HepG2 (cell line): ENCODE measurements around the gene PYCR2. TPM values are rescaled to one million over a fixed set of nuclear protein-coding genes. Genes with fewer than 3 reads are reported as not detected.

Experiments used
- ATAC-seq: fragments of 200-7000 bp; cut with Tn5 transposase; 3 replicates; pipeline ENCODE4 v1.9.1; 2020; ENCODE audit warnings: mild to moderate bottlenecking, moderate library complexity
- BruUV-seq: library from RNA; stranded (reverse); fragments of 400-500 nt; replicated peaks from 2 replicates; lab custom pipeline; 2021; lab: Mats Ljungman, UMichigan
- CTCF ChIA-PET: fragments of 300-600 bp; formaldehyde crosslinking; extraction: SDS; loops from one replicate; lab custom pipeline; 2021; ENCODE audit warnings: low total read pairs, inconsistent platforms, low intra/inter-chr PET ratio; lab: Yijun Ruan, JAX
- POLR2A ChIA-PET: fragments of 350-600 bp; sonication (Branson Sonifier 250); formaldehyde crosslinking; loops from one replicate; lab custom pipeline; 2020; ENCODE audit warnings: antibody characterized with exemption, inconsistent platforms; lab: Yijun Ruan, JAX
- DNase-seq: peaks from one replicate; pipeline ENCODE4 v3.0.0-alpha.2; 2015; ENCODE audit warnings: low spot score
- FAIRE-seq: peaks from 3 replicates; lab custom pipeline; 2011; peaks lifted over from hg19 to GRCh38; lab: Jason Lieb, UNC
- H2AFZ ChIP-seq: one replicate; pipeline ENCODE4 v1.6.1; 2011; ENCODE audit warnings: low read length, inconsistent platforms
- H3K27ac ChIP-seq: fragments of 300-600 bp; 3 replicates; pipeline ENCODE4 v1.8.0; 2011; ENCODE audit warnings: mixed run types, mild to moderate bottlenecking, mixed read lengths, low read length, inconsistent platforms; ENCODE audit not compliant: insufficient read depth; ENCODE audit errors: extremely low read length
- H3K27me3 ChIP-seq, 2 experiments: fragments of 200-600 bp in 1 of 2; 2 replicates in 1 of 2; 3 replicates in 1 of 2; pipeline versions ENCODE4 v1.6.0 to v1.8.0; 2011; ENCODE audit warnings: low read length in 2 of 2, mild to moderate bottlenecking in 2 of 2, moderate library complexity in 2 of 2, inconsistent platforms in 1 of 2; ENCODE audit not compliant: insufficient read depth in 2 of 2, control insufficient read depth in 1 of 2
- H3K36me3 ChIP-seq, 2 experiments: fragments of 200-600 bp in 1 of 2; replicated peaks in 1 of 2; 2 replicates in 1 of 2; 3 replicates in 1 of 2; pipeline versions ENCODE4 v1.5.1 to v1.8.0; 2011; ENCODE audit warnings: low read length in 2 of 2, inconsistent platforms in 1 of 2; ENCODE audit not compliant: insufficient read depth in 2 of 2, control insufficient read depth in 1 of 2
- H3K4me1 ChIP-seq: 2 replicates; pipeline ENCODE4 v1.5.1; 2012; ENCODE audit warnings: low read length, inconsistent platforms; ENCODE audit not compliant: insufficient read depth
- H3K4me2 ChIP-seq: 2 replicates; pipeline ENCODE4 v1.6.0; 2011; ENCODE audit warnings: low read depth, low read length, inconsistent platforms
- H3K4me3 ChIP-seq, 3 experiments: fragments of 200-600 bp in 1 of 3; sonication (generic), shearing (Covaris generic) in 1 of 3; replicated peaks in 1 of 3; 2 replicates each; pipeline ENCODE4 v1.5.1; 2011 to 2016; ENCODE audit warnings: low read length in 3 of 3, inconsistent platforms in 2 of 3, low read depth in 2 of 3, mild to moderate bottlenecking in 2 of 3, control low read depth in 1 of 3, mixed read lengths in 1 of 3; ENCODE audit not compliant: insufficient read depth in 1 of 3
- H3K79me2 ChIP-seq: one replicate; pipeline ENCODE4 v1.6.1; 2011; ENCODE audit warnings: low read length, inconsistent platforms; ENCODE audit not compliant: insufficient read depth
- H3K9ac ChIP-seq: 2 replicates; pipeline ENCODE4 v1.6.0; 2011; ENCODE audit warnings: mild to moderate bottlenecking, low read depth, low read length, inconsistent platforms; ENCODE audit not compliant: insufficient read depth
- H3K9me3 ChIP-seq: 2 replicates; pipeline ENCODE4 v1.5.1; 2012; ENCODE audit warnings: mild to moderate bottlenecking, low read length
- H4K20me1 ChIP-seq: 2 replicates; pipeline ENCODE4 v1.6.0; 2011; ENCODE audit warnings: inconsistent platforms, mild to moderate bottlenecking, low read length, moderate library complexity; ENCODE audit not compliant: insufficient read depth
- AGO2 ChIP-seq: fragments of 200-400 bp; formaldehyde crosslinking; optimal IDR thresholded peaks from 2 replicates; pipeline ENCODE3; 2017; ENCODE audit warnings: mild to moderate bottlenecking, low read depth, low read length, moderate library complexity
- GABPB1 ChIP-seq: IDR thresholded peaks from 2 replicates; pipeline ENCODE4 v1.6.1; 2016; ENCODE audit warnings: mild to moderate bottlenecking, missing genetic modification reagents, moderate library complexity, missing compliant biosample characterization
- KDM3A ChIP-seq: IDR thresholded peaks from 2 replicates; pipeline ENCODE4 v1.6.1; 2018; ENCODE audit warnings: low read depth, missing compliant biosample characterization
- NFE2L2 ChIP-seq: fragments of 150-350 bp; IDR thresholded peaks from 2 replicates; pipeline ENCODE4 v1.6.1; 2014; ENCODE audit warnings: low read length
- RBFOX2 ChIP-seq: fragments of 200-400 bp; formaldehyde crosslinking; IDR thresholded peaks from 2 replicates; pipeline ENCODE4 v1.6.1; 2017; ENCODE audit warnings: low read depth, mild to moderate bottlenecking, low read length
- ZC3H13 ChIP-seq: sonication (generic); formaldehyde crosslinking; IDR thresholded peaks from 2 replicates; pipeline ENCODE4 v1.8.1; 2023; ENCODE audit warnings: mild to moderate bottlenecking, missing genetic modification reagents, moderate library complexity
- ZC3H4 ChIP-seq: sonication (generic); formaldehyde crosslinking; IDR thresholded peaks from 2 replicates; pipeline ENCODE4 v1.4.0; 2020; ENCODE audit warnings: missing genetic modification reagents, borderline replicate concordance
- ZNF83 ChIP-seq: sonication (generic); formaldehyde crosslinking; IDR thresholded peaks from 2 replicates; pipeline ENCODE4 v1.4.0; 2020; ENCODE audit warnings: missing genetic modification reagents, mild to moderate bottlenecking, borderline replicate concordance
- WGBS: methylation state at CpG from one replicate; pipeline ENCODE4 v1.1.6; 2017; ENCODE audit warnings: low lambda C conversion rate; 5-methylcytosine and 5-hydroxymethylcytosine counted together
- in situ Hi-C: cut with HindIII; loops from 2 replicates; pipeline ENCODE4 v1.10.0; 2017; ENCODE audit warnings: low pct_unique_long_range_greater_than_20kb; ENCODE audit not compliant: extremely low pct_ligation_motif_present
- intact Hi-C: fragments of 100-400 bp; cut with micrococcal nuclease; formaldehyde crosslinking; loops from one replicate; pipeline ENCODE4 v1.10.0; 2022; ENCODE audit not compliant: unreplicated experiment
- polyA plus RNA-seq, 8 experiments: library from polyadenylated mRNA; depleted of rRNA in 3 of 8; stranded (reverse) in 7 of 8; unstranded in 1 of 8; fragments of >200 nt; fragmentation: Illumina TruSeq in 4 of 8; extraction: Trizol in 4 of 8; gene quantifications; 2 replicates each; pipeline versions ENCODE4 v1.2.1 to v1.2.3, GENCODE V29; 2011 to 2016; ENCODE audit warnings: low read depth in 4 of 8, missing spikeins in 1 of 8, mixed read lengths in 1 of 8; ENCODE audit not compliant: insufficient read depth in 1 of 8
- total RNA-seq, 5 experiments: library from RNA; depleted of rRNA; stranded (reverse); fragments of >200 nt; fragmentation: Illumina TruSeq; extraction: Trizol; gene quantifications; 2 replicates each; pipeline ENCODE4 v1.2.3, GENCODE V29; 2016; ENCODE audit warnings: low read depth in 1 of 5
- TF ChIP-seq, protein P1 (sequence below): sonication (generic); formaldehyde crosslinking; IDR thresholded peaks from 2 replicates; pipeline ENCODE4 v1.4.0; 2020; ENCODE audit warnings: missing genetic modification reagents, borderline replicate concordance
- TF ChIP-seq, protein P2 (sequence below): sonication (generic); formaldehyde crosslinking; IDR thresholded peaks from 2 replicates; pipeline ENCODE4 v1.5.1; 2020; ENCODE audit warnings: mild to moderate bottlenecking, missing genetic modification reagents, moderate library complexity

Gene PYCR2
- total and polyA plus RNA-seq, 2 of the 13 experiments (the other 11 are each of a cell fraction or from before 2014, with no cell fraction given): 47.2 to 47.8 TPM

DNA sequence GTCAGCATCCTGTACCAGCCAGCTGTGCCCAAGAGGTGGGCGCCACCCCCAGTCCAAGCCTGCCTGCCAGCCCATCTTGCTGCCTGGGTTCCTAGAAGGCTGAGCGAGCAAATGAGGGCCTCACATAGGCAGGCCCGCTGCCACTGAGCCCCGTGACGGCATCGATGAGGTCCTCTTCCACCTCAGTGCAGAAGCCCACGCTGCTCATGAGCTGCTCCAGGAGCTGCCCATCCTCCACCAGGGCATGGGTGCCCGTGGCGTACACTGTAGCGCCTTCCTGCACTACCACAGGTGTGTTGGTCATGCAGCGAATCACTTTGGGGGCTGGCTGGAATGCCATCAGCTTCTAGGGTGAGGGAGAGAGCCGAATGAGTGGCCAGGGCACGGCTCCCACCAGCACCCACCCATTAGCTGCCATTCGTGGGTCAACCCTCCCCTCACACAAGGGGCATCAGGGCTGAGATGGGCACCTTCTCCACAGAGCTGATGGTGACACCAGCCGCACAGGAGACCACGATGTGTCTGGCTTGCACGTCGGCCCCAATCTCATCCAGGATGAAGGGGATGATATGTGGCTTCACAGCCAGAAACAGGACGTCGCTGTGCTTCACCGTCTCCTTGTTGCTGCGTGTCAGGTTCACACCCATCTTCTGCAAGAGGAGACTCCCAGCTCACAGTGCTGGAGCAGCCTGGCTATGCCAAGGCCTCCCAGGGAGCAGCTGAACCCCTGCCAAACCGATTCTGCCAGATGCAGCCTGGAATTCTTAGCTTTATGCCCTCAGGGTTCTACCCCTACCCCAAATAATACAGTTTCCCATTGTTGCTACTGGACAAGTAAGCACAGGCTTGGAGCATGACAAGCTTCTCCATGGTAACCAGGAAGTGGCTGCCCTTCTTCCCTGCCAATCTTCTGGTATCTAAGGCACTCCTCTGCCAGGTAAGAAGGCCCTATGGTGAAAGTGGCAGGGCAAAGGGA, 2.0 kb downstream of the PYCR2 start:
- Histone ChIP-seq H4K20me1 (no peaks in the 10 kb centered on the region), H3K4me2 (no peak overlapping the region; the same call in 1 of the 2 replicates), H3K79me2 (peaks cover 16% of the 10 kb centered on the region), H3K9me3 (no peaks in the 10 kb centered on the region), H3K4me1 (peaks cover 22% of the 10 kb centered on the region), H3K4me3 (no peak overlapping the region), H3K36me3 (peaks cover 7 to 38% of the 10 kb centered on the region in 2 experiments; a peak in 4 of 5 replicates), H3K9ac (no peak overlapping the region), H3K27me3 (no peaks in the 10 kb centered on the region; a peak in 2 of 5 replicates), H3K27ac (no peak overlapping the region), H2AFZ (no peak overlapping the region)
- in situ Hi-C loops (no loop called here), intact Hi-C loops (loop anchor here (5.0 to 10.0 kb wide), 3 partner anchors 40 to 145 kb away; partner anchors contain the start of genes SRP9 and TMEM63A)
- FAIRE-seq (no peak), ATAC-seq (no peak), DNase-seq (no peak)
- no TSS peak for BruUV-seq
- ChIA-PET CTCF (no interaction called here), POLR2A (interaction anchor here (1.0 to 1.7 kb wide), 2 partner anchors 13 to 40 kb away, joined by 3 to 6 read pairs; partner anchors contain the start of gene TMEM63A)
- no peak for TF ChIP-seq NFE2L2
- TF ChIP-seq RBFOX2: peak; percentile 50; the same call in 1 of the 2 replicates
- TF ChIP-seq KDM3A (CRISPR knock-in tag): no peak
- TF ChIP-seq, protein P1, sequence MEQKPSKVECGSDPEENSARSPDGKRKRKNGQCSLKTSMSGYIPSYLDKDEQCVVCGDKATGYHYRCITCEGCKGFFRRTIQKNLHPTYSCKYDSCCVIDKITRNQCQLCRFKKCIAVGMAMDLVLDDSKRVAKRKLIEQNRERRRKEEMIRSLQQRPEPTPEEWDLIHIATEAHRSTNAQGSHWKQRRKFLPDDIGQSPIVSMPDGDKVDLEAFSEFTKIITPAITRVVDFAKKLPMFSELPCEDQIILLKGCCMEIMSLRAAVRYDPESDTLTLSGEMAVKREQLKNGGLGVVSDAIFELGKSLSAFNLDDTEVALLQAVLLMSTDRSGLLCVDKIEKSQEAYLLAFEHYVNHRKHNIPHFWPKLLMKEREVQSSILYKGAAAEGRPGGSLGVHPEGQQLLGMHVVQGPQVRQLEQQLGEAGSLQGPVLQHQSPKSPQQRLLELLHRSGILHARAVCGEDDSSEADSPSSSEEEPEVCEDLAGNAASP: no peak
- TF ChIP-seq AGO2: peak; percentile 87
- TF ChIP-seq ZC3H4 (CRISPR knock-in tag): no peak
- TF ChIP-seq ZNF83: no peak
- TF ChIP-seq, protein P2, sequence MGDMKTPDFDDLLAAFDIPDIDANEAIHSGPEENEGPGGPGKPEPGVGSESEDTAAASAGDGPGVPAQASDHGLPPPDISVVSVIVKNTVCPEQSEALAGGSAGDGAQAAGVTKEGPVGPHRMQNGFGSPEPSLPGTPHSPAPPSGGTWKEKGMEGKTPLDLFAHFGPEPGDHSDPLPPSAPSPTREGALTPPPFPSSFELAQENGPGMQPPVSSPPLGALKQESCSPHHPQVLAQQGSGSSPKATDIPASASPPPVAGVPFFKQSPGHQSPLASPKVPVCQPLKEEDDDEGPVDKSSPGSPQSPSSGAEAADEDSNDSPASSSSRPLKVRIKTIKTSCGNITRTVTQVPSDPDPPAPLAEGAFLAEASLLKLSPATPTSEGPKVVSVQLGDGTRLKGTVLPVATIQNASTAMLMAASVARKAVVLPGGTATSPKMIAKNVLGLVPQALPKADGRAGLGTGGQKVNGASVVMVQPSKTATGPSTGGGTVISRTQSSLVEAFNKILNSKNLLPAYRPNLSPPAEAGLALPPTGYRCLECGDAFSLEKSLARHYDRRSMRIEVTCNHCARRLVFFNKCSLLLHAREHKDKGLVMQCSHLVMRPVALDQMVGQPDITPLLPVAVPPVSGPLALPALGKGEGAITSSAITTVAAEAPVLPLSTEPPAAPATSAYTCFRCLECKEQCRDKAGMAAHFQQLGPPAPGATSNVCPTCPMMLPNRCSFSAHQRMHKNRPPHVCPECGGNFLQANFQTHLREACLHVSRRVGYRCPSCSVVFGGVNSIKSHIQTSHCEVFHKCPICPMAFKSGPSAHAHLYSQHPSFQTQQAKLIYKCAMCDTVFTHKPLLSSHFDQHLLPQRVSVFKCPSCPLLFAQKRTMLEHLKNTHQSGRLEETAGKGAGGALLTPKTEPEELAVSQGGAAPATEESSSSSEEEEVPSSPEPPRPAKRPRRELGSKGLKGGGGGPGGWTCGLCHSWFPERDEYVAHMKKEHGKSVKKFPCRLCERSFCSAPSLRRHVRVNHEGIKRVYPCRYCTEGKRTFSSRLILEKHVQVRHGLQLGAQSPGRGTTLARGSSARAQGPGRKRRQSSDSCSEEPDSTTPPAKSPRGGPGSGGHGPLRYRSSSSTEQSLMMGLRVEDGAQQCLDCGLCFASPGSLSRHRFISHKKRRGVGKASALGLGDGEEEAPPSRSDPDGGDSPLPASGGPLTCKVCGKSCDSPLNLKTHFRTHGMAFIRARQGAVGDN: peak; percentile 11; the same call in 1 of the 2 replicates
- TF ChIP-seq ZC3H13 (CRISPR knock-in tag): peak; percentile 75; the same call in 1 of the 2 replicates
- 0 out of 2 replicates have a peak, but pooled peaks have one; percentile 18 for TF ChIP-seq GABPB1
- WGBS: 93% methylated on average over 8 of the region's 23 CpGs
